HEK293 (cell line): ENCODE measurements around the gene AARS2.

Source experiments
- CTCF ChIA-PET: fragments of 350-600 bp; formaldehyde crosslinking; extraction: SDS; loops from one replicate; lab custom pipeline; 2021; ENCODE audit warnings: antibody characterized with exemption; lab: Yijun Ruan, JAX
- POLR2A ChIA-PET: fragments of 300-600 bp; formaldehyde crosslinking; extraction: SDS; loops from one replicate; lab custom pipeline; 2020; ENCODE audit warnings: antibody characterized with exemption, inconsistent platforms; lab: Yijun Ruan, JAX
- H3K27ac ChIP-seq: fragments of 200-500 bp; sonication (Bioruptor generic); 2 replicates; pipeline ENCODE4 v1.5.1; 2014; ENCODE audit warnings: low read depth, low read length, control low read depth, inconsistent platforms; ENCODE audit errors: extremely low read depth
- H3K36me3 ChIP-seq, 2 experiments: fragments of 200-500 bp in 1 of 2; sonication (Bioruptor generic) in 1 of 2; 1 replicate in 1 of 2; 2 replicates in 1 of 2; pipeline ENCODE4 v1.5.1; 2014 to 2017; ENCODE audit warnings: inconsistent platforms in 2 of 2, low read length in 2 of 2; ENCODE audit not compliant: control insufficient read depth in 2 of 2, insufficient read depth in 1 of 2
- H3K4me1 ChIP-seq: fragments of 200-500 bp; sonication (Bioruptor generic); 2 replicates; pipeline ENCODE4 v1.5.1; 2014; ENCODE audit warnings: mild to moderate bottlenecking, low read length, inconsistent platforms; ENCODE audit not compliant: control insufficient read depth, insufficient read depth
- H3K4me3 ChIP-seq: 2 replicates; pipeline ENCODE4 v1.5.1; 2011; ENCODE audit warnings: low read depth, mild to moderate bottlenecking, control low read depth, low read length, moderate library complexity
- H3K9me3 ChIP-seq: fragments of 200-500 bp; sonication (Bioruptor generic); 2 replicates; pipeline ENCODE4 v1.5.1; 2014; ENCODE audit warnings: low read depth, low read length, inconsistent platforms; ENCODE audit not compliant: control insufficient read depth, insufficient read depth
- CTCF ChIP-seq: fragments of 450-650 bp; formaldehyde crosslinking; IDR thresholded peaks from 2 replicates; pipeline ENCODE4 v1.5.1; 2016; ENCODE audit warnings: missing biosample characterization, missing genetic modification characterization
- GFI1B ChIP-seq: fragments of 450-650 bp; formaldehyde crosslinking; IDR thresholded peaks from 2 replicates; pipeline ENCODE4 v1.5.1; 2016; ENCODE audit warnings: missing biosample characterization, missing genetic modification characterization
- GLIS2 ChIP-seq: fragments of 450-650 bp; formaldehyde crosslinking; IDR thresholded peaks from 2 replicates; pipeline ENCODE4 v1.5.1; 2016; ENCODE audit warnings: missing biosample characterization, missing genetic modification characterization
- OSR2 ChIP-seq: fragments of 450-650 bp; formaldehyde crosslinking; IDR thresholded peaks from 2 replicates; pipeline ENCODE4 v1.5.1; 2016; ENCODE audit warnings: missing biosample characterization, missing genetic modification characterization
- OVOL3 ChIP-seq: fragments of 450-650 bp; formaldehyde crosslinking; IDR thresholded peaks from 2 replicates; pipeline ENCODE4 v1.5.1; 2016; ENCODE audit warnings: missing biosample characterization, missing genetic modification characterization
- PATZ1 ChIP-seq: fragments of 450-650 bp; formaldehyde crosslinking; IDR thresholded peaks from 2 replicates; pipeline ENCODE4 v1.5.1; 2016; ENCODE audit warnings: missing biosample characterization, missing genetic modification characterization
- PBX3 ChIP-seq: sonication (generic); formaldehyde crosslinking; IDR thresholded peaks from 2 replicates; pipeline ENCODE4 v1.8.1; 2022; ENCODE audit warnings: mild to moderate bottlenecking, moderate library complexity, missing genetic modification reagents
- ZBTB49 ChIP-seq: fragments of 450-650 bp; formaldehyde crosslinking; IDR thresholded peaks from 2 replicates; pipeline ENCODE4 v1.5.1; 2016; ENCODE audit warnings: missing biosample characterization, missing genetic modification characterization, low read depth
- ZNF112 ChIP-seq: fragments of 450-650 bp; formaldehyde crosslinking; IDR thresholded peaks from 2 replicates; pipeline ENCODE4 v1.5.0; 2017; ENCODE audit warnings: missing biosample characterization, missing genetic modification characterization
- ZNF133 ChIP-seq: fragments of 450-650 bp; formaldehyde crosslinking; IDR thresholded peaks from 2 replicates; pipeline ENCODE4 v1.5.1; 2016; ENCODE audit warnings: missing biosample characterization, missing genetic modification characterization
- ZNF184 ChIP-seq: fragments of 450-650 bp; IDR thresholded peaks from 2 replicates; pipeline ENCODE4 v1.5.1; 2018; ENCODE audit warnings: missing biosample characterization, mild to moderate bottlenecking, missing genetic modification characterization
- ZNF2 ChIP-seq: fragments of 450-650 bp; formaldehyde crosslinking; IDR thresholded peaks from 2 replicates; pipeline ENCODE4 v1.5.1; 2016; ENCODE audit warnings: missing biosample characterization, missing genetic modification characterization
- ZNF26 ChIP-seq: fragments of 450-650 bp; formaldehyde crosslinking; IDR thresholded peaks from 2 replicates; pipeline ENCODE4 v1.5.1; 2016; ENCODE audit warnings: missing biosample characterization, missing genetic modification characterization
- ZNF292 ChIP-seq: fragments of 450-650 bp; formaldehyde crosslinking; IDR thresholded peaks from 2 replicates; pipeline ENCODE4 v1.5.1; 2016; ENCODE audit warnings: low read depth, missing biosample characterization, missing genetic modification characterization, borderline replicate concordance
- ZNF311 ChIP-seq: fragments of 450-650 bp; formaldehyde crosslinking; IDR thresholded peaks from 2 replicates; pipeline ENCODE4 v1.5.1; 2017; ENCODE audit warnings: missing biosample characterization, missing genetic modification characterization, borderline replicate concordance
- ZNF324 ChIP-seq: fragments of 450-650 bp; formaldehyde crosslinking; IDR thresholded peaks from 2 replicates; pipeline ENCODE4 v1.5.1; 2016; ENCODE audit warnings: missing biosample characterization, missing genetic modification characterization
- ZNF654 ChIP-seq: fragments of 450-650 bp; formaldehyde crosslinking; IDR thresholded peaks from 2 replicates; pipeline ENCODE4 v1.5.1; 2016; ENCODE audit warnings: low read depth, missing biosample characterization, missing genetic modification characterization
- ZNF658 ChIP-seq: fragments of 450-650 bp; formaldehyde crosslinking; IDR thresholded peaks from 2 replicates; pipeline ENCODE4; 2016; ENCODE audit warnings: missing biosample characterization, missing genetic modification characterization
- ZNF664 ChIP-seq: fragments of 450-650 bp; formaldehyde crosslinking; IDR thresholded peaks from 2 replicates; pipeline ENCODE4 v1.5.1; 2016; ENCODE audit warnings: missing biosample characterization, missing genetic modification characterization

The AARS2 gene

GRCh38 chr6:44306710-44307109, 6.4 kb downstream of the AARS2 start (continued):
- TF ChIP-seq ZNF26 (tag by site-specific recombination) (no peak), ZNF133 (tag by site-specific recombination) (no peak), OVOL3 (tag by site-specific recombination) (no peak), GFI1B (tag by site-specific recombination) (no peak), ZNF184 (tag by site-specific recombination) (no peak), ZNF664 (no peak), ZNF658 (tag by site-specific recombination) (no peak)
- TF ChIP-seq, all 188 proteins: peak for 0

GRCh38 chr6:44305200-44305725, 7.9 kb downstream of the AARS2 start:
- Histone ChIP-seq H3K4me3 (no peak overlapping the region), H3K4me1 (no peaks in the 10 kb centered on the region), H3K9me3 (no peaks in the 10 kb centered on the region), H3K36me3 (peaks cover 25 to 99% of the 10 kb centered on the region in 2 experiments), H3K27ac (no peak overlapping the region)
- POLR2A ChIA-PET: interaction anchor here (0.6 to 3.5 kb wide), 12 partner anchors 7 to 209 kb away, joined by 3 to 20 read pairs (median 4); partner anchors contain the start of genes AARS2, CDC5L and HSP90AB1
- TF ChIP-seq OSR2 (tag by site-specific recombination) (0 out of 2 replicates have a peak, but pooled peaks have one; percentile 9), ZNF292 (no peak), ZNF112 (no peak), ZBTB49 (tag by site-specific recombination) (no peak)
- CTCF ChIA-PET: interaction anchor here (0.5 to 7.1 kb wide), 25 partner anchors 7 to 205 kb away, joined by 3 to 117 read pairs (median 4); partner anchors contain the start of genes AARS2, SLC35B2 and TMEM151B

- H3K36me3 ChIP-seq: peaks cover 27 to 96% of the 10 kb centered on the region in 2 experiments
- no peak overlapping the region for H3K4me3 ChIP-seq
- ChIA-PET POLR2A (interaction anchor here (0.6 to 3.5 kb wide), 12 partner anchors 8 to 208 kb away, joined by 3 to 20 read pairs (median 4); partner anchors contain the start of genes AARS2, CDC5L and HSP90AB1), CTCF (interaction anchor here (0.5 to 7.1 kb wide), 24 partner anchors 8 to 513 kb away, joined by 3 to 117 read pairs (median 5); partner anchors contain the start of genes AARS2, SLC35B2 and TMEM151B)
- no peak overlapping the region for H3K27ac ChIP-seq
- no peaks in the 10 kb centered on the region for H3K4me1 ChIP-seq
- no peaks in the 10 kb centered on the region for H3K9me3 ChIP-seq
- 0 out of 2 replicates have a peak, but pooled peaks have one; percentile 51 for TF ChIP-seq PBX3 (CRISPR knock-in tag)
- 0 out of 2 replicates have a peak, but pooled peaks have one; percentile 43 for TF ChIP-seq GLIS2
- no peak for TF ChIP-seq ZNF311 (tag by site-specific recombination)
- peak; percentile 73 for TF ChIP-seq CTCF (tag by site-specific recombination)
- TF ChIP-seq ZNF324 (tag by site-specific recombination): no peak
- peak; percentile 28; the same call in 1 of the 2 replicates for TF ChIP-seq PATZ1
- peak; percentile 89 for TF ChIP-seq ZNF2 (tag by site-specific recombination)
- peak; percentile 37; the same call in 1 of the 2 replicates for TF ChIP-seq ZNF654 (tag by site-specific recombination)
These were observed 8.6 kb downstream of the AARS2 start for GRCh38 chr6:44304282-44305199.
